ENCODE results near the gene SYK.
"Not testable (repeated sequence)": the region's sequence is repeated elsewhere in the genome, so short reads cannot be mapped to it uniquely, and the experiment has no call there.

SYK gene

DNA sequence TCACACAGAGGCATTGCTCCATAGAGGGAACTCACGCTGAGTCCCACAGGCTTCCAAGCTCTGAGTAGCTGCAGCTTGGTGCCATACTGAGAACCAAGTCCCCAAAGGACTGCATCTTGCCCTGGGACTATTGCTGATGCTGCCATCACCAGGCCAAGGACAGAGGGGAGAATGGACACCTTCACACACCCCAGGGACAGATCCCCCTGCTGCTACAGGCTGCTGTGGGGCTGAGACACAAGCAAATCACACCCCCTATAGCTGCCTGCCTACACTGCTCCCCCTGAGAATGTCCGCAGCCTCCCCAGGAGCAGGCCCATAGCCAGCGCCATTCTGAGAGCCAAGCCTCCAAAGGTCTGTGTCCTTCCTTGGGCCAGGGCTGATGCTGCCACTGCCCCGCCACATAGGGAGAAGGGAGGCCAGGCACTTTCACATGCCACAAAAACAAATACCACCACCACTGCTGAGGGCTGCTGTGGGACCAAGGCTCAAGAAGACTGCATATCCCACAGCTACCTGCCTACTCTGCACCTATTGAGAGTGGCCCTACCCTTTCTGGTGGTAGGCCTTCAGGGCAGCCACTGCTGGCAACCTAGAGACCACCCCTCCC is 81.5 kb downstream of the SYK start:
- DNase-seq = no peak

- no peak for DNase-seq
Observed at GRCh38 chr9:90883661-90884060, 82.0 kb downstream of the SYK start.

- DNase-seq = no peak
Observed at GRCh38 chr9:90884178-90884577, 82.6 kb downstream of the SYK start.

GRCh38 chr9:90886868-90887267 is 85.2 kb downstream of the SYK start:
- DNase-seq = not testable (repeated sequence)

DNA sequence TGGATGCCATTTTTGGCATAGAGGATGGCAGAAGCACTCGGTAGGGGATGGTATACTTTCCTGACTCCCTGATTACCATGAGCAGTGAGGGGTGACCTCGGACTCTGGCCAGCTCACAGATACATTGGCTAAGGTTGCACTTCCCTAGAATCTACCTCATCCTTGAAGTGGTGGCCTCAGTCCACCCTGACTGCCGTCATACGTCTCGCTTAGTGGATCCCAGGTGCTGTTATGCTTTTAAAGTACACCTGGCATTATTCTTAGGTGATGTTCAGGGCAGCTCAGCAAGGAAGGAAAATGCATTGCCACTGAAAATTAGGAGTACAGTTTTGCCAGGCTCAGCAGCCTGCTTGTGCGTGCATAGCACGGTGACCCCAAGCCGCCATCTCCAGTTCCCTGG is 87.3 kb downstream of the SYK start:
- DNase-seq = no peak

- no peak for DNase-seq
Observed at GRCh38 chr9:90890146-90890810, 88.7 kb downstream of the SYK start.

- DNase-seq = no peak
Observed at GRCh38 chr9:90891308-90892040, 89.9 kb downstream of the SYK start.

GRCh38 chr9:90892918-90893317 is 91.3 kb downstream of the SYK start:
- no peak for DNase-seq

DNA sequence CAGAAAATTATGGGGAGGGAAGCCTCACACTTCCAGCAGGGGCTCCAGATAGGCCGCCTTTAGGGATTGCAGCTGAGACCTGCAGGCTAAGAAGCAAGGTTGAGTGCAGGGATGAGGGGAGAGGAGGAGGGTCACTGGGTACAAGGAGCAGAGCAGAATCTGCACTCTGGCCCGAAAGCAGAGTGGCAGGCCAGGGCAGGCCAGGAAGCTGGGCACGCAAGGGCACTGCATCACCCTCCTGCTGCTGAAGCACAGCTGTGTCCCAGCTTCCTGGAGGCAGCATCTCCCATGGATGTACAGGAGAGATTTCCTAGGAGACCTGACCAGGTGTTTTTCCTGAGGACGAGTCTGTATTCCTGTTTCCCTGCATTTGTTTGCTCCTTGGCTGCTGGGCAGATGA is 92.1 kb downstream of the SYK start:
- no peak for DNase-seq

DNA sequence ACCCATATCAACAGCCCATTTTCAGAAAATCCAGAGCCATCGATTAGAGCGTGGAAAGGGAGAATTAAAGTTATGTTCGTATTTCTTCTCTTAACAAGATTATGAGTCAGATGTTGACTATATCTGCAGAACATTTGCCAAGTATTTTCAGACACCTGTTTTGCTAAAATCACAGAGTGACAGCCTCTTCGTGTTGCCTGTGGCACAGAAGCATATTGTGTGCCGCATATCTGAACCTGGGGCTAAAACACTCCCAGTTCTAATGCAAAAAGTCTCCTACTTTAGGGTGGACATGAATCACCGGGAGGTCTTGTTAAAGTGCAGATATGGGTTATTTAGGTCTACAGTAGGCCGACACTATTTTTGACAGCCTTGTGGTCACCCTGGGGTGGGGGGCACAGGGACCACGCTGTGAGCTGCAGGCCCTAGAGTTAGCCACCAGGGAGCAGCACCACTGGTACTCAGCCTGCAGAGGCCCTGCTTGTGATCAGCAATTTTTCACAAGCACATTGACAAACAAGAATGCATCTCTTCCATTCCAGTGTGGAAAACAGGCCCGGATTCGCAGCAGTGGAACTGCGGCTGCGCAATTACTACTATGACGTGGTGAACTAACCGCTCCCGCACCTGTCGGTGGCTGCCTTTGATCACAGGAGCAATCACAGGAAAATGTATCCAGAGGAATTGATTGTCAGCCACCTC is 93.5 kb downstream of the SYK start:
- no peak for DNase-seq

GRCh38 chr9:90895786-90896185 is 94.2 kb downstream of the SYK start:
- no peak for DNase-seq

- DNase-seq = no peak
Observed at GRCh38 chr9:90896231-90896630, 94.6 kb downstream of the SYK start.

DNA sequence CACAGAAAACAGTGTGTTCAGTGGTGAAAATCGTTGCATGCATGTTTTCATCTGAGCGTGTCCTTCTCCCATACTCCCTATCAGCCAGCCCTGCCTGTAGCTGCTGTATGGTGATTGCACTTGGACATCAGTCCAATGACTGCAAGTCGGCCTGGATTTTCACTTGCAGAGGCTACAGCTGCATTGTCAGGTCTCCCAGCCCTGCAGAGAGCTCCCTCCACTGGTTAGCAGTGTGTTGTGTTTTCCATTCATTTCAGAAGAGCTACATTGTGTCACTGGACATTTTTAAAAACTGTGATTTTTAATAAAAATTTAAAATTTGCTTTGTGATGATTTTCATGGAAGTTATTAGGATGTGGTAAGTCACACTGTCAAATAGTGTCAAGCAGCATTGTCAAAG is 96.6 kb downstream of the SYK start:
- no peak for DNase-seq

GRCh38 chr9:90899287-90899686 is 97.7 kb downstream of the SYK start:
- no peak for DNase-seq

GRCh38 chr9:90900130-90900529 is 98.5 kb downstream of the SYK start:
- DNase-seq = no peak

DNA sequence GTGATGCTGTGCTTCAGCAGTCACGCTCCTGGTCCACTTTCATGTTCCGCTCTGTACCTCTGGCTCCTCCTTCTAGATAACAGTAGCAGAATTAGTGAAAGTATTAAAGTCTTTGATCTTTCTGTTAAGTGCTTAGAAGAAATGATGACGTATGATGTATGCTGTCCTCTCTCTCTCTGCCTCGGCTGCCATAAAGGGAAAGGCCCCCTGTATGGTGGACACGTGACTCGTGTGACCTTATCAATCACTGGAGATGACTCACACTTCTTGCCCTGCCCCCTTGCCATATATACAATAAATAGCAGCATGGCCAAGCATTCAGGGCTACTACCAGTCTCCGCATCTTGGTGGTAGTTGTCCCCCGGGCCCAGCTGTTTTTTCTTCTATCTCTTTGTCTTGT is 100.3 kb downstream of the SYK start:
- DNase-seq = no peak

DNA sequence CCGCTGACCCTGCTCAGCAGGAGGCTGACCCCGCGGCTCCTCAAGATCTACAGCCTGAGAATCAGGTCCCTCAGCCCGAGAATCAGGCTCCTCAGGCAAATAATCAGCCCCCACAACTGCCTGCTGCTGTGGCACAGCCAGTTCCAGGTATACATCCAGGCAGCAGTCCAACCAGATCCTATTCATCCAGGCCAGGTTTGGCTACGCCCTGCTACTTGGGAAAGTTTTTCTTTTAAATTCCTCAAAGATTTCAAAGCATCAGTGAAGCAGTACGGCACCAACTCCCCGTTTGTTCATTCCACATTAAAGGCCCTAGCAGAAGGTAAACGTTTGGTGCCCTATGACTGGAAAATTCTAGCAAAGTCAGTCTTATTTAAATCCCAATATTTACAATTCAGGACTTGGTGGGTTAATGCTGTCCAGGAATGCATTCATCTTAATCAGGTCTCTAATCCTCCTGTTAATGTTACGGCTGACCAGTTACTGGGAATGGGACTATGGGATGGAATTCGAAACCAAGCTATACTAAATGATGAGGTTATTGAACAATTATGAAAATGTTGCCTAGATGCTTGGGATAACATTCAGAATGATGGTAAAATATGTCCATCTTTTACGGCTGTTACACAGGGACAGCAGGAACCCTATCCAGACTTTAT is 102.3 kb downstream of the SYK start:
- no peak for DNase-seq

- DNase-seq = no peak
Observed at GRCh38 chr9:90904706-90905478, 103.3 kb downstream of the SYK start.

GRCh38 chr9:90905822-90906221 is 104.2 kb downstream of the SYK start:
- DNase-seq = no peak

DNA sequence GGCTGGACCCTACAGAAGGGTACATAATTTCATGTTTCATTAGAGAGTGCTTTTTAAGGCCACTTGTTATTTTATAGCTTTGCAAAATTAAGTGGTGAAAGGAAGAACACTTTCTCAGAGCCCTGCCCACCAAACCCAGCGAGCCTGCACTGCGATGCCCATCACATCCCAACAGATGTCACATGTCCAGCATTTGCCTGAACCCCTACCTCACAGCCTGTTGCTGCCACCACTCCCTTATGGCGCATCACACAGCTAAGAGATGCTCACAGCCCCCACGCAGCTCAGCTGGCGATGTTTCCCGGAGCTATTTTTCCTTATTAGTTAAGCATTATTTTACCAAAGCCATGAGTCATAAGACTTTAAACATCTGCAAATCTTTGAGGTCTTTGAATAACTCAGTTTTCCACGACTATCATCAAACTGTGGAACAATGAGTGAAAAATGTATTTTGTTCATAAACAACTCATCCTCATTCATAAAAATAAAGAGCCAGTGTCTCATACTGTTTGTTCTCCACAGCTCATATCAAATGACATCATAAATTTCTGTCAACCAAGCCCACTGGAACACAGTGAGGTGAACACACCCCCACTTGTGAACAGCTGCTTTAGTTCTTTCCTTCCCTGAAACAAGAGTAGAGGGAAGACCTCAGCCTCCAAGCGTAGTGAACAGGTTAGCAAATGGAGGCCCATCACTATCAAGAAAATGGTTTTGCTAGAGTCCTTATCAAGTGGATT is 104.9 kb downstream of the SYK start:
- DNase-seq = no peak

- no peak for DNase-seq
Observed at GRCh38 chr9:90907056-90907445, 105.4 kb downstream of the SYK start.

DNA sequence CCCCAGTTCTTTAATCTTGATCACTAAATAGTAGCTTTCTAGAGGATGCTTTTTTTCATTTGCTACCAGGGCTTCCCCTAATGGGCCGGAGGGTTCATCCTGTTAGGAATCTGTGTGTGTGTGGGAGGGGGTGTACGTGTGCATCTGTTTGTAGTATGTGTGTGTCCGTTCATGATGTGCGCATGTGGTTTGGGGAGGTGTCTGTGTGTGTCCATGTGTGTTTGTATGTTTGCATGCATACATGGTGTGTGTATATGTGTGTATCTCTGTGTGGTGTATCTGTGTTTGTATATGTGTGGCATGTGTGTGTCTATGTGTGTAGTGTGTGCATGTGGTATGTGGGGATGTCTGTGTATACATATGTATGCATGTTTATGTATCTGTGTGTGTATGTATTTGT is 106.2 kb downstream of the SYK start:
- no peak for DNase-seq
